HEK293T (cell line): ENCODE results near the gene SERPINB5.

Experiments used
- ARNT ChIP-seq: fragments of 450-650 bp; IDR thresholded peaks from 2 replicates; pipeline ENCODE4 v1.6.1; 2017; ENCODE audit warnings: mild to moderate bottlenecking
- BHLHE40 ChIP-seq: fragments of 450-650 bp; IDR thresholded peaks from 2 replicates; pipeline ENCODE4 v1.6.1; 2016; ENCODE audit warnings: mild to moderate bottlenecking, moderate library complexity, borderline replicate concordance
- ELF4 ChIP-seq: fragments of 450-650 bp; IDR thresholded peaks from 2 replicates; pipeline ENCODE4 v1.6.1; 2017; ENCODE audit warnings: antibody characterized with exemption
- FOXA1 ChIP-seq: fragments of 450-650 bp; IDR thresholded peaks from 2 replicates; pipeline ENCODE4 v1.6.1; 2016; ENCODE audit warnings: mild to moderate bottlenecking
- FOXM1 ChIP-seq: fragments of 450-650 bp; IDR thresholded peaks from 2 replicates; pipeline ENCODE4 v1.6.1; 2017; ENCODE audit warnings: mild to moderate bottlenecking, borderline replicate concordance
- LEF1 ChIP-seq: fragments of 450-650 bp; IDR thresholded peaks from 2 replicates; pipeline ENCODE4 v1.6.1; 2017; ENCODE audit warnings: mild to moderate bottlenecking, borderline replicate concordance
- NFRKB ChIP-seq: fragments of 450-650 bp; IDR thresholded peaks from 2 replicates; pipeline ENCODE4 v1.6.1; 2016; ENCODE audit warnings: mild to moderate bottlenecking, moderate library complexity
- PKNOX1 ChIP-seq: fragments of 450-650 bp; IDR thresholded peaks from 2 replicates; pipeline ENCODE4 v1.6.1; 2016

- TF ChIP-seq FOXM1 (no peak), NFRKB (no peak), FOXA1 (no peak), ELF4 (no peak), PKNOX1 (no peak), BHLHE40 (no peak), ARNT (no peak), LEF1 (no peak)
Measured at GRCh38 chr18:63553081-63553480, 76.3 kb downstream of the SERPINB5 start.
